Progenitor cell of endocrine pancreas (in vitro differentiated cells): ENCODE data around the gene RBM17. TPM values are rescaled to one million over a fixed set of nuclear protein-coding genes. Genes with fewer than 3 reads are reported as not detected.

Experiments
- DNase-seq: peaks from one replicate; pipeline ENCODE4 v3.0.0; 2021; ENCODE audit warnings: low spot score; ENCODE audit not compliant: unreplicated experiment
- H3K27ac Mint-ChIP-seq: 2 replicates; pipeline ENCODE4 v1.8.0; 2021; ENCODE audit warnings: mild to moderate bottlenecking, moderate library complexity, mixed read lengths
- H3K27me3 Mint-ChIP-seq: 2 replicates; pipeline ENCODE4 v1.8.0; 2021; ENCODE audit warnings: mixed read lengths
- H3K36me3 Mint-ChIP-seq: 2 replicates; pipeline ENCODE4 v1.8.0; 2022; ENCODE audit warnings: mixed read lengths; ENCODE audit not compliant: insufficient read depth
- H3K4me1 Mint-ChIP-seq: 2 replicates; pipeline ENCODE4 v1.8.0; 2021; ENCODE audit warnings: low read depth, mixed read lengths
- H3K4me3 Mint-ChIP-seq: 2 replicates; pipeline ENCODE4 v1.8.0; 2021; ENCODE audit warnings: low read depth, mild to moderate bottlenecking, moderate library complexity, mixed read lengths
- H3K9me3 Mint-ChIP-seq: 2 replicates; pipeline ENCODE4 v1.8.0; 2021; ENCODE audit warnings: low read depth, mixed read lengths
- CTCF ChIP-seq: fragments of 200-600 bp; sonication (generic); IDR thresholded peaks from one replicate; pipeline ENCODE4 v1.5.0; 2021; ENCODE audit warnings: antibody characterized with exemption, mild to moderate bottlenecking; ENCODE audit not compliant: unreplicated experiment
- total RNA-seq: library from RNA; stranded (reverse); gene quantifications from 2 replicates; pipeline ENCODE4 v1.2.1, GENCODE V29; 2021

The RBM17 gene
- total RNA-seq, 1 donor from 2014 or later = 122 TPM

GRCh38 chr10:6077071-6077675 is 11.7 kb upstream of the RBM17 start:
- Mint-ChIP-seq H3K27me3 (peaks cover 35% of the 10 kb centered on the region), H3K4me1 (no peaks in the 10 kb centered on the region), H3K4me3 (no peak overlapping the region), H3K9me3 (no peaks in the 10 kb centered on the region), H3K36me3 (no peaks in the 10 kb centered on the region), H3K27ac (no peak overlapping the region)
- TF ChIP-seq CTCF = no peak
- no peak for DNase-seq

DNA sequence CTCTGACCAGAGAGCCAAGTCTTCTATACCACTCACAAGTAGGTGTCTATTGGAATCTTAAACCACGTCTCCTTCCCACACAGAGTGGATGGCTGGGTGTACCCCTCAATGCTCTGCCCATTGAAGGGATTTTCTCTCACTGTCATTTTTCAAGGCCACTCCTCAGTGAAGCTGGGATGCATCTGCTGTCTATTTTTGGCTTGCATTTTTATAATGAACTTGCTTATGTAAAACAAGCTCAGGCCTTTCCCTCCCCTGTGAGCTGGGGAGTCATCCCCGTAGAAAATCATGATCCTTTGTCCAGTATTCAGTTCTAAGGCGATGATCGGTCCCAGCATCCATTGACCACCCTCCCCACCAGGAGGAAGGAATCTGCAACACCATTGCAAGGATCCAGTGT is 9.8 kb upstream of the RBM17 start:
- peaks cover 46% of the 10 kb centered on the region for H3K27me3 Mint-ChIP-seq
- H3K36me3 Mint-ChIP-seq = no peaks in the 10 kb centered on the region
- no peak for TF ChIP-seq CTCF
- no peaks in the 10 kb centered on the region for H3K4me1 Mint-ChIP-seq
- no peak overlapping the region for H3K27ac Mint-ChIP-seq
- H3K4me3 Mint-ChIP-seq = no peak overlapping the region
- no peaks in the 10 kb centered on the region for H3K9me3 Mint-ChIP-seq
- no peak for DNase-seq

- Mint-ChIP-seq H3K27ac (no peak overlapping the region), H3K36me3 (no peaks in the 10 kb centered on the region), H3K4me3 (no peak overlapping the region), H3K27me3 (peaks cover 34% of the 10 kb centered on the region), H3K9me3 (no peaks in the 10 kb centered on the region), H3K4me1 (no peaks in the 10 kb centered on the region)
- no peak for DNase-seq
- TF ChIP-seq CTCF = no peak
Observed at GRCh38 chr10:6080417-6080973, 8.3 kb upstream of the RBM17 start.

DNA sequence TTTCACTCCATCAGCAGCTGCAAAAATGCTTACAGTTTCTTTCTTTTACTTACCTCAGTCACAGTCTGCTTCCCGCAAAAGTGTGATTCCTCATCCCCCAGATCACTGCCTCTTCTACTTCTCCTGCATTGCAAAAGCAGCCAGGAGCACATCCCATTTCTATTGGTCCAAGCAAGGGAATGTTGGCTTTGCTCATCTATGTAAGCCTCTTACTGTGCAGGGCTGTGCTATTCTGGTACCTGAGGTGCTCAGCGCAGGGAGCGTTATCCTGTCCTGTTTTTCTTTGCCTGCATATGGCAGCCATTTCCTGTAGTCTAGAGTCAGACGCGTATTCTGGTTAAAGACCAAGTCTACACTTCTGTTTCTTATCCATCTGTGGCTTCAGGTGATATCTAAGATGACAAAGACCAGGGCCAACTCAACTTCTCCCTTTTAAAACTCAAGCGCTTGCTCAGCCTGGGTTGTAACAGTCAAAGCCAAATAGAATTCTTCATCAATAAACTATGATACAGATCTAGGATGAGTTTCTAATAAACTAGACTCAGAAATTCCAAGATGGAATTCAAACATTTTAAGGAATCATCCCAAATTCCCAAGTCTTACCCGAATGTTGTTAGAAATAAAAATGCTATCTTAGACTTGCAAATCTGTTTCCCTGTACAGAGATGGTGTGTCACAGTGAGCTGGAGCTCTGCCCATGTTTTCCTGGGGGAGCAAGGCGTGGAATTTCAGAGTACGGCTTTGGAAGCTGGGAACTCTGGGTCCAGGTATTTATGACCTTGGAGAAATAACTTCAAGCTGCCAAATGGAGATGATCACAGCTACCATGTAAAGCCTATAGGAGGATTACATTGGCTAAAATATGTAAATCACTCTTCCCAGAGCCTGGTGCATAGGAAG is 6.1 kb upstream of the RBM17 start:
- Mint-ChIP-seq H3K27ac (no peak overlapping the region), H3K4me3 (no peak overlapping the region), H3K9me3 (no peaks in the 10 kb centered on the region), H3K4me1 (peaks cover 1% of the 10 kb centered on the region), H3K36me3 (no peaks in the 10 kb centered on the region), H3K27me3 (peaks cover 24% of the 10 kb centered on the region)
- DNase-seq = no peak
- no peak for TF ChIP-seq CTCF

- Mint-ChIP-seq H3K36me3 (no peaks in the 10 kb centered on the region), H3K27ac (no peak overlapping the region), H3K4me3 (no peak overlapping the region), H3K9me3 (no peaks in the 10 kb centered on the region), H3K4me1 (peaks cover 5% of the 10 kb centered on the region), H3K27me3 (peaks cover 24% of the 10 kb centered on the region)
- no peak for DNase-seq
- TF ChIP-seq CTCF = no peak
Observed at GRCh38 chr10:6083523-6084475, 5.0 kb upstream of the RBM17 start.
